Prostate gland (tissue), 2 donors: ENCODE measurements around the gene ZFAND2A.
"Not testable (repeated sequence)": the region's sequence is repeated elsewhere in the genome, so short reads cannot be mapped to it uniquely, and the experiment has no call there.

Source experiments
- CTCF ChIP-seq, 4 experiments: fragments of 200-600 bp in 2 of 4; fragments of 450-650 bp in 2 of 4; sonication (generic) in 2 of 4; IDR thresholded peaks; 1 replicate in 3 of 4; 2 replicates in 1 of 4; pipeline ENCODE4 v1.5.1; 2016 to 2019; ENCODE audit warnings: antibody characterized with exemption in 4 of 4, mild to moderate bottlenecking in 2 of 4, moderate library complexity in 2 of 4
- POLR2A ChIP-seq: fragments of 450-650 bp; IDR thresholded peaks from one replicate; pipeline ENCODE4 v1.6.1; 2016; ENCODE audit warnings: antibody characterized with exemption, mild to moderate bottlenecking

DNA sequence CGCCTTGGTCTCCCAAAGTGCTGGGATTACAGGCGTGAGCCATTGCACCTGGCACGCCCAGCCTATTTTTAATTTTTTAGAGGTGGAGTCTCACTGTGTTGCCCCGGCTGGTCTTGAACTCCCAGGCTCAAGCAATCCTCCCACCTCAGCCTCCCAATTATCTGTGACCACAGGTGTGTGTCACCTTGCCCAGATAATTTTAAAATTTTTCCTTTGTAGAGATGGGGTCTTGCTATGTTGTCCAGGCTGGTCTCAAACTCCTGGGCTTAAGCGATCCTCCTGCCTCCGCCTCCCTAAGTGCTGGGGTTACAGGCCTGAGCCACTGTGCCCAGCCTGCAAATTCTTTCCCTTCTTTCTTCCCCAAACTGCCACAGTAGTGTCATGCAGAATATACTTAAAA lies 42.9 kb upstream of the ZFAND2A start:
- not testable (repeated sequence) for TF ChIP-seq CTCF (IDR thresholded peaks at IDR 0.05); POLR2A
